Spleen (tissue), 11 donors: ENCODE results near the gene FKBP11. TPM values are rescaled to one million over a fixed set of nuclear protein-coding genes. Genes with fewer than 3 reads are reported as not detected.

Experiments used
- DNase-seq: peaks from one replicate; pipeline ENCODE4 v3.0.0-alpha.2; 2020
- H3K27ac ChIP-seq, 8 donors: fragments of 200-600 bp; sonication (generic) in 7 of 8; 1 replicate in 4 of 8; 2 replicates in 4 of 8; pipeline versions ENCODE4 v1.5.0 to v1.8.0; 2016 to 2021; ENCODE audit warnings: inconsistent platforms in 4 of 8, mild to moderate bottlenecking in 4 of 8, moderate library complexity in 1 of 8
- H3K27me3 ChIP-seq, 7 donors: fragments of 200-600 bp; sonication (generic) in 6 of 7; replicated peaks in 1 of 7; 1 replicate in 4 of 7; 2 replicates in 3 of 7; pipeline versions ENCODE4 v1.5.0 to v1.8.0; 2016 to 2021; ENCODE audit warnings: inconsistent platforms in 3 of 7, mild to moderate bottlenecking in 1 of 7
- H3K36me3 ChIP-seq, 6 donors: fragments of 200-600 bp; sonication (generic) in 5 of 6; 1 replicate in 4 of 6; 2 replicates in 2 of 6; pipeline versions ENCODE4 v1.5.0 to v1.8.0; 2016 to 2021; ENCODE audit warnings: inconsistent platforms in 2 of 6
- H3K4me1 ChIP-seq, 6 donors: fragments of 200-600 bp; sonication (generic) in 5 of 6; 1 replicate in 3 of 6; 2 replicates in 3 of 6; pipeline versions ENCODE4 v1.5.0 to v1.8.0; 2016 to 2021; ENCODE audit warnings: inconsistent platforms in 3 of 6
- H3K4me3 ChIP-seq, 8 donors: fragments of 200-600 bp; sonication (generic) in 7 of 8; 1 replicate in 4 of 8; 2 replicates in 4 of 8; pipeline versions ENCODE4 v1.5.0 to v1.8.0; 2016 to 2021; ENCODE audit warnings: inconsistent platforms in 4 of 8, mild to moderate bottlenecking in 4 of 8, moderate library complexity in 2 of 8
- H3K9me3 ChIP-seq, 8 donors: fragments of 200-600 bp; sonication (generic) in 7 of 8; 1 replicate in 4 of 8; 2 replicates in 4 of 8; pipeline versions ENCODE4 v1.5.0 to v1.8.0; 2016 to 2021; ENCODE audit warnings: inconsistent platforms in 4 of 8
- POLR2A ChIP-seq, 3 donors: fragments of 450-650 bp; IDR thresholded peaks; one replicate each; pipeline ENCODE4 v1.5.1; 2017; ENCODE audit warnings: antibody characterized with exemption in 3 of 3, mild to moderate bottlenecking in 1 of 3
- POLR2AphosphoS5 ChIP-seq, 3 donors: sonication (generic); formaldehyde crosslinking; IDR thresholded peaks; one replicate each; pipeline ENCODE4 v1.5.1; 2017; ENCODE audit warnings: antibody characterized with exemption in 3 of 3
- WGBS, 5 donors: extraction: QIAGEN DNeasy Blood & Tissue Kit in 3 of 5; methylation state at CpG; one replicate each; pipeline versions ENCODE4 v1.1.5 to v1.1.7; 2013 to 2018; 5-methylcytosine and 5-hydroxymethylcytosine counted together
- intact Hi-C: fragments of 100-400 bp; cut with DNase I; formaldehyde crosslinking; loops from one replicate; pipeline ENCODE4 v1.15.0; 2023; ENCODE audit warnings: low total_unique reads
- polyA plus RNA-seq, 3 donors: library from polyadenylated mRNA; stranded (reverse); fragments of 200-250 nt; gene quantifications; one replicate each; pipeline ENCODE4 v1.2.1, GENCODE V29; 2013
- total RNA-seq, 7 donors: library from RNA; depleted of rRNA in 3 of 7; stranded (reverse); fragments of >200 nt in 3 of 7; fragmentation: NEBNext Ultra II Directional in 4 of 7; extraction: Animal tissue kit (Norgen Biotek cat#: 25700) in 4 of 7; gene quantifications; one replicate each; pipeline versions ENCODE4 v1.1.0 to v1.2.1, GENCODE V29; 2016 to 2021
- TF ChIP-seq, protein P1 (sequence below), 11 experiments: fragments of 200-600 bp in 7 of 11; fragments of 450-650 bp in 4 of 11; sonication (generic) in 4 of 11; IDR thresholded peaks in 8 of 11; conservative IDR thresholded peaks in 3 of 11; 1 replicate in 7 of 11; 2 replicates in 4 of 11; pipeline versions ENCODE4 v1.4.0 to v1.8.0; 2016 to 2021; ENCODE audit warnings: antibody characterized with exemption in 11 of 11, inconsistent platforms in 4 of 11, mild to moderate bottlenecking in 1 of 11
- donor health status: healthy with polysubstance abuse.
- donor health status: DM: no; HTN: no; CAD: no; lungs with moderate emphysema.
- donor health status: DM: no; HTN: no; CAD: no.
- donor health status: Bipolar disorder and iron deficiency.
- donor health status: healthy.
- donor health status: DM: no; HTN: no; CAD: no.
- donor health status: DM: yes; HTN: yes; CAD: no.

The FKBP11 gene
- total and polyA plus RNA-seq, 10 donors: 27.8 to 73.8 (median 42.7) TPM

GRCh38 chr12:48934312-48934706, 9.0 kb upstream of the FKBP11 start:
- no peaks in the 10 kb centered on the region for H3K27me3 ChIP-seq
- peak overlapping the region in 6 of 8 donors; percentile 22 to 87 (median 68) for H3K27ac ChIP-seq
- peaks cover 0 to 94% (median 45%) of the 10 kb centered on the region in 6 donors for H3K36me3 ChIP-seq
- intact Hi-C loops: no loop called here
- H3K9me3 ChIP-seq: no peaks in the 10 kb centered on the region
- TF ChIP-seq POLR2AphosphoS5 (IDR thresholded peaks at IDR 0.05): no peak
- TF ChIP-seq, protein P1, sequence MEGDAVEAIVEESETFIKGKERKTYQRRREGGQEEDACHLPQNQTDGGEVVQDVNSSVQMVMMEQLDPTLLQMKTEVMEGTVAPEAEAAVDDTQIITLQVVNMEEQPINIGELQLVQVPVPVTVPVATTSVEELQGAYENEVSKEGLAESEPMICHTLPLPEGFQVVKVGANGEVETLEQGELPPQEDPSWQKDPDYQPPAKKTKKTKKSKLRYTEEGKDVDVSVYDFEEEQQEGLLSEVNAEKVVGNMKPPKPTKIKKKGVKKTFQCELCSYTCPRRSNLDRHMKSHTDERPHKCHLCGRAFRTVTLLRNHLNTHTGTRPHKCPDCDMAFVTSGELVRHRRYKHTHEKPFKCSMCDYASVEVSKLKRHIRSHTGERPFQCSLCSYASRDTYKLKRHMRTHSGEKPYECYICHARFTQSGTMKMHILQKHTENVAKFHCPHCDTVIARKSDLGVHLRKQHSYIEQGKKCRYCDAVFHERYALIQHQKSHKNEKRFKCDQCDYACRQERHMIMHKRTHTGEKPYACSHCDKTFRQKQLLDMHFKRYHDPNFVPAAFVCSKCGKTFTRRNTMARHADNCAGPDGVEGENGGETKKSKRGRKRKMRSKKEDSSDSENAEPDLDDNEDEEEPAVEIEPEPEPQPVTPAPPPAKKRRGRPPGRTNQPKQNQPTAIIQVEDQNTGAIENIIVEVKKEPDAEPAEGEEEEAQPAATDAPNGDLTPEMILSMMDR (IDR thresholded peaks at IDR 0.05 in 8 of 11, conservative IDR thresholded peaks at IDR 0.05 in 3 of 11): peak in 5 of 11 experiments; percentile 19 to 26 (median 24)
- peaks cover 0 to 48% (median 13%) of the 10 kb centered on the region in 6 donors for H3K4me1 ChIP-seq
- 89 to 100% (median 96%) methylated on average over 1 of the region's 1 CpG for WGBS, 5 donors
- no peak for DNase-seq
- peak overlapping the region in 1 of 8 donors; percentile 41 for H3K4me3 ChIP-seq

DNA sequence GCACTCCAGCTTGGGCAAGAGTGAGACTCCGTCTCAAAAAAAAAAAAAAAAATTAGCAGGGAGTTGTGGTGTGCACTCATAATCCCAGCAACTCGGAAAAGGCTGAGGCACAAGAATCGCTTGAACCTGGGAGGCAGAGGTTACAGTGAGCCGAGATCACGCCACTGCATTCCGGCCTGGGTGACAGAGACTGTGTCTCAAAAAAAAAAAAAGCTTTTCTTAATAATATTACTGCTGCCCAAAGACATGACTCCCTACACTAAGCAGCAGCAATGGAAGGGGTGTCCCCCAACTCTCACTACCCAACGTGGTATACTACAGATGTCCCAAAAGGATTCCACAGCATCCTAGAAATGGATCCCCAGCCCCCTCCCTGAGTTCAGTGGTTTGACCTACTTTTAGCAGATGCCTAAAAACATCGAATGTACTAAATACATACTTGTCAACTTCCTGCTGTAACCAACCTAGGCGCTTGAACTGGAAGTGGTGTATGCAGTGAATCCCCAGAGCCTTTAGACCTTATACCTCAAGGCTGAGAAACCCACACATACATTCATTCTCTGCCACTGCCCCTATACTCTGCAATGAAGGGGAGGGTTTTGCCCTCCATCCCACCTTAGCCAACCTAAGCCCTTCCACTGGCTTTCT, 8.5 kb upstream of the FKBP11 start:
- peak; percentile 23 for DNase-seq
- Histone ChIP-seq H3K27ac (peak overlapping the region in 6 of 8 donors; percentile 22 to 87 (median 68)), H3K36me3 (peaks cover 0 to 94% (median 40%) of the 10 kb centered on the region in 6 donors), H3K4me1 (peaks cover 0 to 43% (median 10%) of the 10 kb centered on the region in 6 donors), H3K9me3 (no peaks in the 10 kb centered on the region), H3K27me3 (no peaks in the 10 kb centered on the region), H3K4me3 (peak overlapping the region in 2 of 8 donors; percentile 8 to 41)
- 77 to 86% (median 81%) methylated on average over 9 of the region's 9 CpGs for WGBS, 5 donors
- intact Hi-C loops: no loop called here
- TF ChIP-seq POLR2AphosphoS5 (IDR thresholded peaks at IDR 0.05) (peak in 1 of 3 donors; percentile 51), POLR2A (IDR thresholded peaks at IDR 0.05) (no peak)

GRCh38 chr12:48932878-48933277, 7.6 kb upstream of the FKBP11 start:
- WGBS, 5 donors: 42 to 87% (median 50%) methylated on average over 2 of the region's 2 CpGs
- peaks cover 0 to 92% (median 31%) of the 10 kb centered on the region in 6 donors for H3K36me3 ChIP-seq

DNA sequence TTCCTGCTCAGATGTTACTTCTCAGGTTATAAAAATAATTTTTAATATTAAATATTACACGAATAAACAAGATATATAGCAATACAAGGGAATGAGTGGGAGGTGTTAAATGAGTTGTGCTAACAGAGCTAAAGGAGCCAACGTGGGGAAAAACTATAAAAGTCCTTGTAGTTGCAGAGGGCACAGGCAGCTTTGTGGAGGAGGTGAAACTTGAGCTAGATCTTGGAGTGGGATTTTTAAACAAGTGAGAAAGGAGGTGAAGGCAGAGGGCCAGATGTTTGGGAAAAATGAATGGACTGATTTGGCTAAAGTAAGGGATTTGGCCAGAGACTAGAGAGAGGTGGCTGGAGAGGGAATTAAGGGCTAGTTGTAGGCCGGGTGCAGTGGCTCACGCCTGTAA, 5.2 kb upstream of the FKBP11 start:
- WGBS, 5 donors: 85 to 89% (median 88%) methylated on average over 4 of the region's 4 CpGs
- H3K4me3 ChIP-seq: no peak overlapping the region
- intact Hi-C loops: no loop called here
- H3K27me3 ChIP-seq: no peaks in the 10 kb centered on the region
- H3K9me3 ChIP-seq: no peaks in the 10 kb centered on the region
- H3K36me3 ChIP-seq: peaks cover 0 to 81% (median 22%) of the 10 kb centered on the region in 6 donors
- peaks cover 0 to 29% (median 10%) of the 10 kb centered on the region in 6 donors for H3K4me1 ChIP-seq
- TF ChIP-seq POLR2A (IDR thresholded peaks at IDR 0.05) (no peak), POLR2AphosphoS5 (IDR thresholded peaks at IDR 0.05) (no peak)
- TF ChIP-seq, protein P1 (IDR thresholded peaks at IDR 0.05 in 8 of 11, conservative IDR thresholded peaks at IDR 0.05 in 3 of 11): no peak
- no peak for DNase-seq
- no peak overlapping the region for H3K27ac ChIP-seq

More at GRCh38 chr12:48932878-48933277, 7.6 kb upstream of the FKBP11 start:
- no peak for DNase-seq
- intact Hi-C loops: no loop called here
- Histone ChIP-seq H3K4me3 (peak overlapping the region in 2 of 8 donors; percentile 8 to 41), H3K27me3 (no peaks in the 10 kb centered on the region), H3K9me3 (no peaks in the 10 kb centered on the region), H3K27ac (peak overlapping the region in 5 of 8 donors; percentile 30 to 87 (median 73)), H3K4me1 (peaks cover 0 to 37% (median 6%) of the 10 kb centered on the region in 6 donors)
- no peak for TF ChIP-seq POLR2A (IDR thresholded peaks at IDR 0.05)
- peak in 1 of 3 donors; percentile 62 for TF ChIP-seq POLR2AphosphoS5 (IDR thresholded peaks at IDR 0.05)
- TF ChIP-seq, protein P1 (IDR thresholded peaks at IDR 0.05 in 8 of 11, conservative IDR thresholded peaks at IDR 0.05 in 3 of 11): no peak
